Measurements from ENCODE around the gene MBD6. TPM values are rescaled to one million over a fixed set of nuclear protein-coding genes. Genes with fewer than 3 reads are reported as not detected.
A peak's percentile ranks its signal among the peaks of the same experiment; 100 is the strongest.

MBD6 gene
- total and polyA plus RNA-seq, 2 of the 8 experiments (the other 6 are each of a cell fraction or from before 2014, with no cell fraction given) = 3.9 to 32.3 TPM

- Histone ChIP-seq H2BK15ac (ENCODE audit: low read length) (0 out of 2 replicates have a peak overlapping the region, but pooled peaks have one; percentile 55), H3K79me1 (ENCODE audit: low read depth, low read length) (no peaks in the 10 kb centered on the region), H3K23me2 (ENCODE audit: low read depth, low read length) (peaks cover 8% of the 10 kb centered on the region; the same call in 1 of the 2 replicates), H3K27me3 (replicated peaks in 1 of 4; ENCODE audit: control insufficient read depth in 3 of 4, extremely low read depth in 1 of 4, insufficient read depth in 3 of 4, low read length in 3 of 4) (peaks cover 20 to 49% (median 42%) of the 10 kb centered on the region in 4 experiments), H2BK120ac (replicated peaks; ENCODE audit: low read depth, low read length) (no peak overlapping the region), H3K4me2 (ENCODE audit: insufficient read depth in 1 of 2, low read depth in 2 of 2, low read length in 2 of 2) (peak overlapping the region; percentile 88 to 97), H3K4ac (replicated peaks; ENCODE audit: insufficient read length, low read depth, low read length) (no peak overlapping the region), H3K79me2 (ENCODE audit: control insufficient read depth in 1 of 2, insufficient read depth in 2 of 2, low read length in 2 of 2) (no peaks in the 10 kb centered on the region), H3K27ac (ENCODE audit: low read depth, low read length) (no peak overlapping the region), H3K23ac (ENCODE audit: insufficient read length) (no peak overlapping the region), H2BK20ac (ENCODE audit: low read length) (peak overlapping the region; percentile 3; the same call in 1 of the 2 replicates), H2AFZ (ENCODE audit: low read length) (no peak overlapping the region; the same call in 1 of the 2 replicates), H2BK12ac (ENCODE audit: low read depth, low read length) (peak overlapping the region; percentile 80; the same call in 1 of the 2 replicates), H4K20me1 (replicated peaks in 1 of 2; ENCODE audit: control insufficient read depth in 1 of 2, insufficient read depth in 2 of 2, low read length in 2 of 2) (peaks cover 0 to 4% of the 10 kb centered on the region in 2 experiments), H3K9ac (replicated peaks in 1 of 4; ENCODE audit: extremely low read depth in 1 of 4, low read depth in 3 of 4, low read length in 3 of 4) (no peak overlapping the region), H2BK5ac (ENCODE audit: low read depth, low read length) (no peak overlapping the region), H4K8ac (ENCODE audit: extremely low read depth, insufficient read depth, low read length) (no peak overlapping the region), H3K14ac (ENCODE audit: insufficient read length) (no peak overlapping the region), H3K18ac (ENCODE audit: extremely low read depth, low read length) (peak overlapping the region; percentile 78), H2AK5ac (ENCODE audit: low read depth, low read length) (no peak overlapping the region), H4K91ac (replicated peaks; ENCODE audit: insufficient read length, low read length) (peak overlapping the region; percentile 15), H3K4me1 (replicated peaks in 1 of 4; ENCODE audit: control insufficient read depth in 3 of 4, insufficient read depth in 4 of 4, low read length in 3 of 4) (peaks cover 0 to 25% (median 11%) of the 10 kb centered on the region in 4 experiments; a peak in 6 of 7 replicates), H3K36me3 (ENCODE audit: control insufficient read depth in 2 of 4, insufficient read depth in 4 of 4, low read length in 3 of 4) (no peaks in the 10 kb centered on the region), H3K4me3 (ENCODE audit: extremely low read depth in 1 of 4, insufficient read depth in 2 of 4, low read depth in 3 of 4, low read length in 4 of 4) (peak overlapping the region; percentile 22 to 59 (median 50)), H3K9me3 (ENCODE audit: insufficient read depth in 2 of 2, low read depth in 1 of 2, low read length in 1 of 2) (no peaks in the 10 kb centered on the region), H4K5ac (ENCODE audit: insufficient read length, low read depth, low read length) (no peak overlapping the region), H3K56ac (replicated peaks; ENCODE audit: insufficient read length, low read depth, low read length) (no peak overlapping the region)
- WGBS, 2 experiments (ENCODE audit: extremely low coverage in 1 of 2, insufficient coverage in 1 of 2, insufficient read length in 1 of 2, insufficient replicate concordance in 2 of 2, low coverage in 1 of 2, low lambda C conversion rate in 2 of 2, missing lambda C conversion rate in 1 of 2) = 32% methylated on average over 24 of the region's 29 CpGs; no CpG with 5 or more reads in 1 of the 2 experiments
- no peak for FAIRE-seq
- DNase-seq (ENCODE audit: low read depth in 1 of 2, low spot score in 2 of 2) = peak in 1 of 2 experiments; percentile 79
- ChIA-PET POLR2A (ENCODE audit: partially characterized antibody) (interaction anchor here (0.6 to 1.1 kb wide), 2 partner anchors 50 kb away, joined by 3 to 5 read pairs; no protein-coding TSS in a partner anchor), CTCF (ENCODE audit: partially characterized antibody) (interaction anchor here (0.7 to 25.1 kb wide), 7 partner anchors 10 to 229 kb away, joined by 3 to 441 read pairs (median 3); partner anchors contain the start of genes GLI1, INHBE and MARS1)
- TF ChIP-seq FOSL1 (IDR thresholded peaks at IDR 0.05; ENCODE audit: insufficient read depth, low read depth, low read length) (no peak), NRF1 (IDR thresholded peaks at IDR 0.05; ENCODE audit: low read depth, low read length) (no peak), RAD21 (IDR thresholded peaks at IDR 0.05 in 1 of 2, conservative IDR thresholded peaks at IDR 0.05 in 1 of 2; ENCODE audit: low read depth in 2 of 2, low read length in 2 of 2) (peak in 1 of 2 experiments; percentile 6; a peak in 1 of 4 replicates), RFX5 (IDR thresholded peaks at IDR 0.05; ENCODE audit: borderline replicate concordance, low read depth, low read length) (no peak), CTCF (IDR thresholded peaks at IDR 0.05; ENCODE audit: control extremely low read depth in 1 of 3, insufficient read depth in 1 of 3, low read depth in 1 of 3, low read length in 3 of 3) (peak; percentile 67 to 84 (median 69)), SIN3A (conservative IDR thresholded peaks at IDR 0.05 in 1 of 2, IDR thresholded peaks at IDR 0.05 in 1 of 2; ENCODE audit: low read depth in 1 of 2, low read length in 2 of 2) (peak in 1 of 2 experiments; percentile 24; a peak in 1 of 4 replicates), EGR1 (IDR thresholded peaks at IDR 0.05; ENCODE audit: borderline replicate concordance, low read depth, low read length) (peak; percentile 74; the same call in 1 of the 2 replicates)
Measured at GRCh38 chr12:57476162-57476992, 46.2 kb upstream of the MBD6 start.

Data from H1 (cell line).